K562 (cell line): ENCODE measurements around the gene APBB2. TPM values are rescaled to one million over a fixed set of nuclear protein-coding genes. Genes with fewer than 3 reads are reported as not detected.

Source experiments
- BRF1 ChIP-seq: IDR thresholded peaks from 3 replicates; pipeline ENCODE4 v1.6.1; 2011; ENCODE audit warnings: borderline replicate concordance, mild to moderate bottlenecking; ENCODE audit not compliant: insufficient read length; ENCODE audit errors: extremely low read depth
- CBX1 ChIP-seq: sonication (generic); IDR thresholded peaks from 2 replicates; pipeline ENCODE4 v1.6.1; 2016; ENCODE audit warnings: antibody characterized with exemption, low read depth, mild to moderate bottlenecking
- HMGN3 ChIP-seq: IDR thresholded peaks from 2 replicates; pipeline ENCODE4 v1.6.1; 2011; ENCODE audit warnings: borderline replicate concordance, low read depth, mild to moderate bottlenecking, mixed read lengths, low read length; ENCODE audit not compliant: insufficient read length; ENCODE audit errors: extremely low read depth
- KDM2B ChIP-seq: fragments of 250-450 bp; sonication (Bioruptor Pico); IDR thresholded peaks from 2 replicates; pipeline ENCODE4 v1.8.0; 2021; ENCODE audit warnings: mild to moderate bottlenecking, moderate library complexity
- NR1H2 ChIP-seq: sonication (generic); formaldehyde crosslinking; IDR thresholded peaks from 2 replicates; pipeline ENCODE4 v1.4.0; 2020; ENCODE audit warnings: mild to moderate bottlenecking, missing genetic modification reagents
- NR2F6 ChIP-seq: fragments of 450-650 bp; formaldehyde crosslinking; IDR thresholded peaks from 2 replicates; pipeline ENCODE4 v1.4.0; 2020; ENCODE audit warnings: mild to moderate bottlenecking
- NRF1 ChIP-seq, 2 experiments: fragments of 450-650 bp; IDR thresholded peaks in 1 of 2; conservative IDR thresholded peaks in 1 of 2; 2 replicates each; pipeline ENCODE4 v1.6.1; 2014; ENCODE audit warnings: mild to moderate bottlenecking in 2 of 2
- PCBP2 ChIP-seq: fragments of 200-400 bp; formaldehyde crosslinking; IDR thresholded peaks from 2 replicates; pipeline ENCODE4 v1.6.1; 2018; ENCODE audit warnings: low read length, low read depth, mild to moderate bottlenecking, moderate library complexity; ENCODE audit not compliant: poor library complexity, severe bottlenecking
- RB1 ChIP-seq: fragments of 450-650 bp; IDR thresholded peaks from 2 replicates; pipeline ENCODE4 v1.6.1; 2017; ENCODE audit warnings: low read depth, mild to moderate bottlenecking
- ZBTB11 ChIP-seq, 3 experiments: fragments of 200-800 bp in 1 of 3; fragments of 250-450 bp in 1 of 3; fragments of 450-650 bp in 1 of 3; sonication (Bioruptor Pico) in 1 of 3; sonication (Bioruptor generic) in 1 of 3; formaldehyde crosslinking in 1 of 3; IDR thresholded peaks; 2 replicates each; pipeline versions ENCODE4 v1.6.1 to v1.8.0; 2016 to 2022; ENCODE audit warnings: mild to moderate bottlenecking in 2 of 3, missing genetic modification characterization in 2 of 3, missing compliant biosample characterization in 1 of 3, moderate library complexity in 1 of 3
- ZBTB40 ChIP-seq, 2 experiments: fragments of 450-650 bp in 1 of 2; sonication (generic) in 1 of 2; formaldehyde crosslinking in 1 of 2; IDR thresholded peaks; 2 replicates each; pipeline versions ENCODE4 v1.7.1 to v1.9.0; 2016 to 2022; ENCODE audit warnings: inconsistent platforms in 1 of 2, mild to moderate bottlenecking in 1 of 2, missing genetic modification reagents in 1 of 2
- ZNF584 ChIP-seq: fragments of 200-800 bp; sonication (Bioruptor generic); IDR thresholded peaks from 2 replicates; pipeline ENCODE4 v1.6.1; 2016; ENCODE audit warnings: low read depth, mild to moderate bottlenecking, missing genetic modification characterization, missing compliant biosample characterization
- polyA plus RNA-seq, 8 experiments: library from polyadenylated mRNA; depleted of rRNA in 4 of 8; stranded (reverse) in 5 of 8; unstranded in 3 of 8; fragments of >200 nt; fragmentation: Nextera tagmentation in 2 of 8; fragmentation: Illumina TruSeq in 1 of 8; extraction: Ambion mirVana in 2 of 8; extraction: Trizol in 1 of 8; gene quantifications; 2 replicates each; pipeline versions ENCODE4 v1.2.1 to v1.2.3, GENCODE V29; 2011 to 2014; ENCODE audit warnings: inconsistent platforms in 1 of 8, missing spikeins in 1 of 8
- total RNA-seq, 7 experiments: library from RNA; depleted of rRNA in 6 of 7; stranded (reverse); fragments of >200 nt in 6 of 7; fragmentation: Illumina TruSeq in 2 of 7; extraction: Trizol in 2 of 7; gene quantifications; 2 replicates each; pipeline versions ENCODE4 v1.2.1 to v1.2.3, GENCODE V29; 2011 to 2021; ENCODE audit warnings: low replicate concordance in 1 of 7

Gene APBB2
- total and polyA plus RNA-seq, 9 of the 15 experiments (the other 6 are each of a cell fraction or from before 2014, with no cell fraction given) = 0.08 to 2.1 (median 1.4) TPM

GRCh38 chr4:41216294-41217019 is 2.1 kb upstream of the APBB2 start (continued):
- peak; percentile 55 to 95 (median 83) for TF ChIP-seq ZBTB11 (CRISPR knock-in tag; IDR thresholded peaks at IDR 0.05)
- TF ChIP-seq ZBTB40 (IDR thresholded peaks at IDR 0.05) = peak; percentile 85
- TF ChIP-seq ZBTB40 (CRISPR knock-in tag; IDR thresholded peaks at IDR 0.05) = no peak
- TF ChIP-seq BRF1 = no peak
- no peak for TF ChIP-seq HMGN3
- no peak for TF ChIP-seq KDM2B
- no peak for TF ChIP-seq NR1H2 (CRISPR knock-in tag)
- 0 out of 2 replicates have a peak, but pooled peaks have one; percentile 27 for TF ChIP-seq CBX1
- no peak for TF ChIP-seq ZNF584 (CRISPR knock-in tag)
- TF ChIP-seq NR2F6 (CRISPR knock-in tag) = no peak
- no peak for TF ChIP-seq PCBP2
- peak; percentile 75 to 79 for TF ChIP-seq NRF1 (conservative IDR thresholded peaks at IDR 0.05 in 1 of 2, IDR thresholded peaks at IDR 0.05 in 1 of 2)
- TF ChIP-seq RB1 = no peak
